NCI-H146 (cell line): ENCODE results near the gene CXCL6.

ENCODE experiments used
- DNase-seq: peaks from one replicate; lab custom pipeline; 2025; lab: John Stamatoyannopoulos, UW

CXCL6 gene

DNA sequence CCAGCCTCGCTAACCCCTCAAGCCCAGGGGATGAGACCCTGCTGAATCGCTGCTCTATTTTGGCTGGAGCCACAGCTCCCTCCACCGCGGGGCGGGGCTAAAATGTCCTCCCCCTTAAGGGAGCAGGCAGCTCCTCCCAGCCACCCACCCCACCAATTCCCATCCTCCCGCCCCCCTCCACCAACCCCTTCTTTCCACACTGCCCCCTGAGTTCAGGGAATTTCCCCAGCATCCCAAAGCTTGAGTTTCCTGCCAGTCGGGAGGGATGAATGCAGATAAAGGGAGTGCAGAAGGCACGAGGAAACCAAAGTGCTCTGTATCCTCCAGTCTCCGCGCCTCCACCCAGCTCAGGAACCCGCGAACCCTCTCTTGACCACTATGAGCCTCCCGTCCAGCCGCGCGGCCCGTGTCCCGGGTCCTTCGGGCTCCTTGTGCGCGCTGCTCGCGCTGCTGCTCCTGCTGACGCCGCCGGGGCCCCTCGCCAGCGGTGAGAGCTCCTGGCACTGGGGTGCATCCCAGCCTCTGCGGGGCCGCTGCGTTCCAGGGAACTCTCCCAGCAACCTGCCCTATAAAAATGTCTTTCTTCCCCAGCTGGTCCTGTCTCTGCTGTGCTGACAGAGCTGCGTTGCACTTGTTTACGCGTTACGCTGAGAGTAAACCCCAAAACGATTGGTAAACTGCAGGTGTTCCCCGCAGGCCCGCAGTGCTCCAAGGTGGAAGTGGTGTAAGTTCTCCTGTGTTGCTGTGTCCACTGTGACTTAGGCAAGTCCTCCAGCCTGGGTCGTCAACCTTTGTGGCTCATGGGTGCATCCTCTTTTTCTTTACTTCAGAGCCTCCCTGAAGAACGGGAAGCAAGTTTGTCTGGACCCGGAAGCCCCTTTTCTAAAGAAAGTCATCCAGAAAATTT, at the start of gene CXCL6:
CXCL6 (plus strand) TSS at position 306 of the 907 bp plus-strand sequence; CDS start at position 379, 73 bp downstream.
- DNase-seq = peak; percentile 9

DNA sequence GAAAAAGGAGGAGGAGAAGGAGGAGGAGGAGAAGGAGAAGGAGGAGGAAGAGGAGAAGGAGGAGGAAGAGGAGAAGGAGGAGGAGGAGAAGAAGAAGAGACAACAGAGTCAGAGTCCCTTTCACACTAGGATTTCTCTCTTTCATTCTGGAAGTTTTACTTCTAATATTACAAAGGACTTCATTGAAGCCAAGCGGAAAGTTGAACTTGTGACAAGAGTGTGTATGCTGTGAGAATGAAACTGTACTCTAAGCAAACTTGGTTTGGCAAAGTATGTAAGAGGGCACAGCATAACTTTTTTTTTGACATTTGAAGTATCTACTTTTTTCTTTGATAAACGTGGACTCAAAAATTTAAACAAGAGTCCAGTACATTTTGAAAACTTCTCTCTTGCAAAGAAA, 48.1 kb upstream of the CXCL6 start:
- no peak for DNase-seq

- DNase-seq = no peak
These were observed 37.6 kb upstream of the CXCL6 start for GRCh38 chr4:73798842-73799241.

- no peak for DNase-seq
These were observed 36.3 kb upstream of the CXCL6 start for GRCh38 chr4:73800206-73800605.

DNA sequence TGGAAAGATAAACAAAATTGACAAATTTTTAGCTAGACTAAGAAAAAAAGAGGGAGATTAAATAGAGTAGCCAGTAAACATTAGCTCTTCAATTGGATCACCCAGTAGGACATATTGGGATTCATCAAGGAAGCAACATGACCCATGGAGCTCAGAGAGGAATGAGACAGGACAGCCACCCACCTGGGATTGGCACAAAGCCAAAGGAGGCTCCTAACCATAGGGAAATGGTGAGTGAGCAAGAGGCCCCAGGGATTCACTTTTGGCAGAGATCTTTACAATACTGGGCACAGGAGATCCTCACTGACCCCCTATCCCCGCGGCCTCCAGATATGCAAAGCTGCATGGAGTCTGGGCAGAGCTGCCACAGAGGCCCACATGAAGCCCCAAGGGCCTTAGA, 34.8 kb upstream of the CXCL6 start:
- DNase-seq = no peak

DNA sequence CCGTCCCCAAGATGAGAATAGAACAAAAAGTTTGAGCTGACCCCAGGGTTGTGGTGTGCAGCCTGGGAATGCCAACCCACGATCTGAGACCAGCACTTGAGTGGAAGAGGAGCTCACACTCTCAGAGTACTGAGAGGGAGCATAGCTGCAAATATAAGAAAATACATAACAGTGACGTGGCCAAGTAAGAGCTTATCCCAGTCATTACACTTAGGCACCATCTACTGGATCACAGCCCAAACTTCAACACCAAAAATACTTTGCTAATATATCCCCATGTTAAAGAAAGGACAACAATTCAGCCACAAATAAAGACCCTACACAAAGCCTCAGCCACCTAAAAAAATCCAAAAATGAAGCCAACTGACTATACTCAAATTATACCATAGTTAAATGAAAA, 33.3 kb upstream of the CXCL6 start:
- no peak for DNase-seq

DNA sequence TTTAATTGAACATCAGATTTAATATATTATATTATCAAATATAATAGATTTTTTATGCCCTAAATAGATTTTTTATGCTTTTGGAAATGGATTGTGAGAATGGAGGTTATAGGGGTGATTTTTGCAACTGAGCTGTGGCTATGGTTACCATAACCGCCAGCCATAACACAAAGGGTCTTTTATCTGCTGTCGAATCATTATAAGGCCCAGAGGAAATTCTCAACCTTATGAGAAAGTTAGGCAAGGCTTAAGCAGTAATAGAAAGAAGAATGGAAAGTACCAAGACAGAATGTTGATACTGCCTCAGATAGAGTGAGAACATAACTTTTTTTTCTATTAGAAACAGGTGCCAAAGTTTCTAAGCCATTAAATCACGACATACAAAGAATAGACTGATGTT, 26.3 kb upstream of the CXCL6 start:
- DNase-seq = no peak

DNA sequence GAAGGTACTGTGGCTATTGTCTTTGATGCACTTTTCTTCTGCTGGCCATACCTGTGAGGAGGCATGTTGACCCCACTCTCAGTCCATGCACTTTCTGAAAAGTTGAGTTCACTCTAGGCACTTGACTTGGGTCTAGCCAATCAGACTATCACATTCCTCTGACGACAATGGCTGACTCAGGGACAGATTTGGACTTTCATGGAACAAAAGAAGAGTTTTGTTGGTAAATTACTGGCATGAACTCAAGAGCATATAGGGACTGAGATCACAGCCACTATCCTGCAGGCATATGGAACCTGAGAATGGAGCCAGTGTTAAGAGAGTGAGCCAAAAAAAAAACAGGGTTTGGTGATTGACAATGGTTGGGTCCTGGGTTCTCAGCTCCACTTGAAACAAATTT, 24.6 kb upstream of the CXCL6 start:
- DNase-seq = no peak

- DNase-seq = no peak
These were observed 21.8 kb upstream of the CXCL6 start for GRCh38 chr4:73814679-73815078.

- no peak for DNase-seq
These were observed 21.3 kb upstream of the CXCL6 start for GRCh38 chr4:73815145-73815544.

GRCh38 chr4:73816814-73817213, 19.7 kb upstream of the CXCL6 start:
- no peak for DNase-seq

- DNase-seq = no peak
These were observed 19.1 kb upstream of the CXCL6 start for GRCh38 chr4:73817341-73817740.

DNA sequence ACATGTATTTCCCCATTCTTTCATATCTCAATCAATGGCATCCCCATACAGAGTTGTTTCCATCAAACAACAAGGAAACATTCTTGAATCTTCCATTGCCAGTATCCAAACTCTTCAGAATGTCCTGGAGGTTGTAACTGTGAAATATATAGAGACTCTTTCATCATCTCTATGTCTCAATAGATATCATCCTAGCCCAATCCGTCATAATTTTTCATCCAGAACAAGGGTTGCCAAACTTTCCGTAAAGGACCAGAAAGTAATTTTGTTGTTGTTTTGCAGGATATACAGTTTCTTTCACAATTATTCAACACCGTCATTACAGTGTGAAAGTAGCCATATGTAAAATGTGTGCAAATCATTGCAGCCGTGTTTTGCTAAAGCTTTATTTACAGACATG, 15.2 kb upstream of the CXCL6 start:
- DNase-seq = no peak

DNA sequence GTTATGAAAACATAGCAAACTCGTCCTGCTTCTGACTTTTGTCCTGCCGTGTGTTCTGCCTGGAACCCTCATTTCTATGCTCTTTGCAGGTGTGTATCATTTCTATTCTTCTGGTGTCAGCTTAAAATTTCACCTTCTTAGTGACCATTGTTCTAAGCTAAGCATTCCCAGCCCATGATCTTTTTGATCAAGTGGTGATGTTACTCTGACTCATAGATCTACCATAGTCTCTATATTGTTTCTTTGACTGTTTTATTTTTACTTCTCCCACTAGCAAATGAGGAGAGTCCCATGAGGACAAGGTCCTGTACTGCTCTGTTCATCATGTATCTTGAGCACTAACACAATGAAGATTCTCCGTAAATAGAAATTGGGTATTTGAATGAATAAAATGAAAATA, 14.1 kb upstream of the CXCL6 start:
- DNase-seq = no peak

- no peak for DNase-seq
These were observed 13.5 kb upstream of the CXCL6 start for GRCh38 chr4:73822812-73823504.

DNA sequence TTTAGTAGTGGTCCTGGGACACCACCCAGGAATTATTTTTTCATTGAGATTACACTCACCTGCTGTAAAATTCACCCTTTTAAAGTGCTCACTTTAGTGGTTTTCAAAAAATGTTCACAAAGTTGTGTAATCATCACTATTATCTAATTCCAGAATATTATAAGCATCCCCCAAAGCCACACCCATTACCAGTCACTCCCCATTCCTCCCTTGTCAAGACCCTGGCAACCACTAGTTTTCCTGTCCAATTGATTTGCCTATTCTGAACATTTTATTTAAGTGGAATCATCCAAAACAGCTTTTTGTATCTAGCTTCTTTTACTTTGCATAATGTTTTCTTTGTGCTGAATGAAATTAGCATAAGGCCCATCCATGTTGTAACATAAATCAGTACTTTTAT, 12.7 kb upstream of the CXCL6 start:
- DNase-seq = no peak

- DNase-seq = no peak
These were observed 7.5 kb upstream of the CXCL6 start for GRCh38 chr4:73828956-73829355.

- no peak for DNase-seq
These were observed 4.9 kb upstream of the CXCL6 start for GRCh38 chr4:73831569-73831968.

GRCh38 chr4:73832651-73833237, 3.7 kb upstream of the CXCL6 start:
- no peak for DNase-seq

GRCh38 chr4:73839071-73839470, 2.6 kb downstream of the CXCL6 start:
- no peak for DNase-seq

GRCh38 chr4:73839715-73840114, 3.2 kb downstream of the CXCL6 start:
- DNase-seq = no peak

GRCh38 chr4:73841243-73841925, 4.9 kb downstream of the CXCL6 start:
- no peak for DNase-seq
